ENCODE data around the gene AMOTL1. TPM values are rescaled to one million over a fixed set of nuclear protein-coding genes. Genes with fewer than 3 reads are reported as not detected.

AMOTL1 gene
- total RNA-seq, 5 donors from 2014 or later (not counting 1 experiment from before 2014, with no cell fraction given): 0.07 to 1.2 (median 0.35) TPM

- no peak for ATAC-seq (replicated peaks in 1 of 4)
- no peaks in the 10 kb centered on the region for H3K9me3 Mint-ChIP-seq
- Histone ChIP-seq H3K4me1 (ENCODE audit: control insufficient read depth in 1 of 2, extremely low read depth in 1 of 2, insufficient read depth in 2 of 2, low read length in 2 of 2) (no peaks in the 10 kb centered on the region), H3K9me3 (no peaks in the 10 kb centered on the region), H3K27ac (ENCODE audit: low read length) (no peak overlapping the region), H3K36me3 (ENCODE audit: control insufficient read depth in 2 of 2, extremely low read depth in 1 of 2, insufficient read depth in 1 of 2, low read length in 1 of 2) (no peaks in the 10 kb centered on the region), H3K27me3 (replicated peaks in 1 of 2; ENCODE audit: control insufficient read depth in 2 of 2, extremely low read depth in 1 of 2, insufficient read depth in 2 of 2, low read length in 1 of 2) (peaks cover 0 to 8% of the 10 kb centered on the region in 2 experiments), H3K4me3 (ENCODE audit: control insufficient read depth in 1 of 2, extremely low read depth in 1 of 2, low read length in 1 of 2) (no peak overlapping the region)
- CTCF ChIA-PET: no interaction called here
- peaks cover 0 to 3% of the 10 kb centered on the region in 2 donors for H3K27me3 Mint-ChIP-seq
- no peak overlapping the region for H3K4me3 Mint-ChIP-seq
- H3K27ac Mint-ChIP-seq: no peak overlapping the region
- no peaks in the 10 kb centered on the region for H3K4me1 Mint-ChIP-seq
- no peaks in the 10 kb centered on the region for H3K36me3 Mint-ChIP-seq
- POLR2A ChIA-PET: no interaction called here
- no CpG with 5 or more reads among the region's 2 CpGs for WGBS (ENCODE audit: insufficient coverage)
- no peak for DNase-seq
Measured at GRCh38 chr11:94857337-94857736, 89.2 kb downstream of the AMOTL1 start.

GRCh38 chr11:94858012-94858705 is 90.0 kb downstream of the AMOTL1 start:
- POLR2A ChIA-PET: no interaction called here
- no peaks in the 10 kb centered on the region for H3K4me1 Mint-ChIP-seq
- 98% methylated on average over 4 of the region's 4 CpGs for WGBS (ENCODE audit: insufficient coverage)
- H3K36me3 Mint-ChIP-seq: no peaks in the 10 kb centered on the region
- Histone ChIP-seq H3K4me1 (ENCODE audit: control insufficient read depth in 1 of 2, extremely low read depth in 1 of 2, insufficient read depth in 2 of 2, low read length in 2 of 2) (no peaks in the 10 kb centered on the region), H3K4me3 (ENCODE audit: control insufficient read depth in 1 of 2, extremely low read depth in 1 of 2, low read length in 1 of 2) (no peak overlapping the region), H3K36me3 (ENCODE audit: control insufficient read depth in 2 of 2, extremely low read depth in 1 of 2, insufficient read depth in 1 of 2, low read length in 1 of 2) (no peaks in the 10 kb centered on the region), H3K27me3 (replicated peaks in 1 of 2; ENCODE audit: control insufficient read depth in 2 of 2, extremely low read depth in 1 of 2, insufficient read depth in 2 of 2, low read length in 1 of 2) (peaks cover 0 to 8% of the 10 kb centered on the region in 2 experiments), H3K27ac (ENCODE audit: low read length) (no peak overlapping the region), H3K9me3 (no peaks in the 10 kb centered on the region)
- H3K9me3 Mint-ChIP-seq: no peaks in the 10 kb centered on the region
- no peak for ATAC-seq (replicated peaks in 1 of 4)
- no peak overlapping the region for H3K4me3 Mint-ChIP-seq
- no peak overlapping the region for H3K27ac Mint-ChIP-seq
- CTCF ChIA-PET: no interaction called here
- H3K27me3 Mint-ChIP-seq: peaks cover 0 to 3% of the 10 kb centered on the region in 2 donors
- DNase-seq: no peak

GRCh38 chr11:94860333-94860732 is 92.2 kb downstream of the AMOTL1 start:
- Mint-ChIP-seq H3K36me3 (no peaks in the 10 kb centered on the region), H3K27ac (no peak overlapping the region), H3K4me3 (no peak overlapping the region), H3K27me3 (no peaks in the 10 kb centered on the region), H3K9me3 (no peaks in the 10 kb centered on the region), H3K4me1 (no peaks in the 10 kb centered on the region)
- DNase-seq: no peak
- POLR2A ChIA-PET: no interaction called here
- H3K27ac ChIP-seq (ENCODE audit: low read length): no peak overlapping the region
- no peaks in the 10 kb centered on the region for H3K4me1 ChIP-seq (ENCODE audit: control insufficient read depth in 1 of 2, extremely low read depth in 1 of 2, insufficient read depth in 2 of 2, low read length in 2 of 2)
- H3K36me3 ChIP-seq (ENCODE audit: control insufficient read depth in 2 of 2, extremely low read depth in 1 of 2, insufficient read depth in 1 of 2, low read length in 1 of 2): peaks cover 0 to 3% of the 10 kb centered on the region in 2 donors
- no peaks in the 10 kb centered on the region for H3K9me3 ChIP-seq
- no peak overlapping the region for H3K4me3 ChIP-seq (ENCODE audit: control insufficient read depth in 1 of 2, extremely low read depth in 1 of 2, low read length in 1 of 2)
- H3K27me3 ChIP-seq (replicated peaks in 1 of 2; ENCODE audit: control insufficient read depth in 2 of 2, extremely low read depth in 1 of 2, insufficient read depth in 2 of 2, low read length in 1 of 2): peaks cover 0 to 8% of the 10 kb centered on the region in 2 experiments
- 100% methylated on average over 2 of the region's 2 CpGs for WGBS (ENCODE audit: insufficient coverage)
- ATAC-seq (replicated peaks in 1 of 4): no peak
- CTCF ChIA-PET: no interaction called here

GRCh38 chr11:94861306-94861845 is 93.2 kb downstream of the AMOTL1 start:
- Mint-ChIP-seq H3K4me3 (no peak overlapping the region), H3K9me3 (no peaks in the 10 kb centered on the region), H3K27me3 (peaks cover 1 to 2% of the 10 kb centered on the region in 2 donors), H3K36me3 (no peaks in the 10 kb centered on the region), H3K4me1 (no peaks in the 10 kb centered on the region), H3K27ac (no peak overlapping the region)
- ChIA-PET POLR2A (no interaction called here), CTCF (no interaction called here)
- H3K4me1 ChIP-seq (ENCODE audit: control insufficient read depth in 1 of 2, extremely low read depth in 1 of 2, insufficient read depth in 2 of 2, low read length in 2 of 2): no peaks in the 10 kb centered on the region
- H3K9me3 ChIP-seq: no peaks in the 10 kb centered on the region
- DNase-seq (no peak), ATAC-seq (replicated peaks in 1 of 4) (no peak)
- 72% methylated on average over 6 of the region's 9 CpGs for WGBS (ENCODE audit: insufficient coverage)
- H3K27me3 ChIP-seq (replicated peaks in 1 of 2; ENCODE audit: control insufficient read depth in 2 of 2, extremely low read depth in 1 of 2, insufficient read depth in 2 of 2, low read length in 1 of 2): peaks cover 0 to 8% of the 10 kb centered on the region in 2 experiments
- peaks cover 0 to 3% of the 10 kb centered on the region in 2 donors for H3K36me3 ChIP-seq (ENCODE audit: control insufficient read depth in 2 of 2, extremely low read depth in 1 of 2, insufficient read depth in 1 of 2, low read length in 1 of 2)
- no peak overlapping the region for H3K27ac ChIP-seq (ENCODE audit: low read length)
- H3K4me3 ChIP-seq (ENCODE audit: control insufficient read depth in 1 of 2, extremely low read depth in 1 of 2, low read length in 1 of 2): no peak overlapping the region

GRCh38 chr11:94862926-94863880 is 95.0 kb downstream of the AMOTL1 start:
- Histone ChIP-seq H3K27ac (ENCODE audit: low read length) (no peak overlapping the region), H3K9me3 (no peaks in the 10 kb centered on the region), H3K27me3 (replicated peaks in 1 of 2; ENCODE audit: control insufficient read depth in 2 of 2, extremely low read depth in 1 of 2, insufficient read depth in 2 of 2, low read length in 1 of 2) (peaks cover 0 to 16% of the 10 kb centered on the region in 2 experiments), H3K4me3 (ENCODE audit: control insufficient read depth in 1 of 2, extremely low read depth in 1 of 2, low read length in 1 of 2) (no peak overlapping the region), H3K4me1 (ENCODE audit: control insufficient read depth in 1 of 2, extremely low read depth in 1 of 2, insufficient read depth in 2 of 2, low read length in 2 of 2) (no peaks in the 10 kb centered on the region), H3K36me3 (ENCODE audit: control insufficient read depth in 2 of 2, extremely low read depth in 1 of 2, insufficient read depth in 1 of 2, low read length in 1 of 2) (peaks cover 0 to 3% of the 10 kb centered on the region in 2 donors)
- H3K4me1 Mint-ChIP-seq: no peaks in the 10 kb centered on the region
- H3K9me3 Mint-ChIP-seq: no peaks in the 10 kb centered on the region
- H3K36me3 Mint-ChIP-seq: no peaks in the 10 kb centered on the region
- no CpG with 5 or more reads among the region's 11 CpGs for WGBS (ENCODE audit: insufficient coverage)
- DNase-seq (no peak), ATAC-seq (replicated peaks in 1 of 4) (no peak)
- ChIA-PET POLR2A (no interaction called here), CTCF (interaction anchor here in 1 of 2 donors (0.7 kb wide), 1 partner anchor 83 kb away, joined by 3 read pairs; no protein-coding TSS in a partner anchor)
- no peak overlapping the region for H3K4me3 Mint-ChIP-seq
- peaks cover 2 to 6% of the 10 kb centered on the region in 2 donors for H3K27me3 Mint-ChIP-seq
- no peak overlapping the region for H3K27ac Mint-ChIP-seq

GRCh38 chr11:94864506-94865045 is 96.4 kb downstream of the AMOTL1 start:
- Histone ChIP-seq H3K36me3 (ENCODE audit: control insufficient read depth in 2 of 2, extremely low read depth in 1 of 2, insufficient read depth in 1 of 2, low read length in 1 of 2) (peaks cover 0 to 3% of the 10 kb centered on the region in 2 donors), H3K4me1 (ENCODE audit: control insufficient read depth in 1 of 2, extremely low read depth in 1 of 2, insufficient read depth in 2 of 2, low read length in 2 of 2) (no peaks in the 10 kb centered on the region), H3K27ac (ENCODE audit: low read length) (no peak overlapping the region), H3K27me3 (replicated peaks in 1 of 2; ENCODE audit: control insufficient read depth in 2 of 2, extremely low read depth in 1 of 2, insufficient read depth in 2 of 2, low read length in 1 of 2) (peaks cover 0 to 19% of the 10 kb centered on the region in 2 experiments), H3K4me3 (ENCODE audit: control insufficient read depth in 1 of 2, extremely low read depth in 1 of 2, low read length in 1 of 2) (no peak overlapping the region), H3K9me3 (no peaks in the 10 kb centered on the region)
- ChIA-PET POLR2A (no interaction called here), CTCF (no interaction called here)
- no peak overlapping the region for H3K27ac Mint-ChIP-seq
- no peaks in the 10 kb centered on the region for H3K36me3 Mint-ChIP-seq
- no peak for ATAC-seq (replicated peaks in 1 of 4)
- H3K27me3 Mint-ChIP-seq: peaks cover 2 to 6% of the 10 kb centered on the region in 2 donors
- no peak overlapping the region for H3K4me3 Mint-ChIP-seq
- no peaks in the 10 kb centered on the region for H3K4me1 Mint-ChIP-seq
- H3K9me3 Mint-ChIP-seq: no peaks in the 10 kb centered on the region
- no peak for DNase-seq
- WGBS (ENCODE audit: insufficient coverage): 94% methylated on average over 9 of the region's 11 CpGs
